ENCODE results near the gene CEP120. TPM values are rescaled to one million over a fixed set of nuclear protein-coding genes. Genes with fewer than 3 reads are reported as not detected.
A peak's percentile ranks its signal among the peaks of the same experiment; 100 is the strongest.
"Not testable (repeated sequence)": the region's sequence is repeated elsewhere in the genome, so short reads cannot be mapped to it uniquely, and the experiment has no call there.

Gene CEP120
- total RNA-seq (39.5 TPM), polyA plus RNA-seq (10.3 TPM)

DNA sequence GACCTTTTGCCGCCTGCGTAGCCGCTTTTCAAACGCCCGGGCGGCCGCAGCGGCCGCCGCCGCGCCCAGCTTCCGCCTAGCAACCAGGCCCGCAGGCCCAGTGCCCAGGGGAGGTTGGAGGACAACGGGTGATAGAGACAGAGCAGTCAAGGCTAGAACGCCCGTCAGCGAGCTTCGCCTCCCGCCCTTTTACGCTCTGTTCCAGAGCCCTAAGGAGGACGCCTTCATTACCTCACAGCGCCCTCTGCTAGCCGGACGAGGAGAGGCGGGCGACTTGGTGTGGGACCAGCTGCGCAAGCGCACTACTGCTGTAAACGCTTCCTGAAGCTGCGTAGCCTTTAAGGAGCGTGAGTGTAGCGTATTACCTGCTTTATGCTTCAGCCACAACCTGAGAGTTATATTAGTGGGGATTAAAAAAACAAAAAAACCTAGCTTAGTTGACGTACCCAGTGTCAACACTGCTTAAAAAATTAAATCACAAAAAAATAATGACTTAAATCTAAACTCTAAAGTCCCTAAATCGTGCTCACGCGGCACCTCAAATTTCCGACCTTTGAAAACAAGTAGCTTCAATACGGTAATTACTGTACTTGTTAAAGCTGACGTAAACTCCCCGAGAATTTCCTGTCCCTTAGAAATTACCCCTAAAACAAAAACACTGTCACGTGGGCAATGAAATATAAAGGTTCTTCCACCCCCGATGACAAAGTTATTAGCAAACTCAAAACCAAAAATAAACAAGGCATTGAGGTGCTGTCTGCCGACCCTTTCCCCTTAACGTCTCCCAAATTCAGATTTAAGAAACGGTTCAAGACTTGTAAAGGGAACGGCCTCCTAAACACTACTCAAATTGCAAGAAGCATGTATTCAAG is at the start of gene CEP120:
Gene CEP120 (minus strand): TSS at position 126 of the 872 bp plus-strand sequence. CDS start 405 bp downstream, outside the sequence.
- Histone ChIP-seq H3K4me1 (ENCODE audit: insufficient read depth) (peaks cover 3% of the 10 kb centered on the region), H3K4me3 (ENCODE audit: low read depth, low read length) (peak within 1 kb of the TSS; percentile 79), H3K27ac (ENCODE audit: low read depth) (peak within 1 kb of the TSS; percentile 85), H3K36me3 (ENCODE audit: insufficient read depth) (no peaks in the 10 kb centered on the region)
- DNase-seq (ENCODE audit: extremely low spot score): peak; percentile 97
- under 1% methylated on average over 47 of the region's 47 CpGs for WGBS

DNA sequence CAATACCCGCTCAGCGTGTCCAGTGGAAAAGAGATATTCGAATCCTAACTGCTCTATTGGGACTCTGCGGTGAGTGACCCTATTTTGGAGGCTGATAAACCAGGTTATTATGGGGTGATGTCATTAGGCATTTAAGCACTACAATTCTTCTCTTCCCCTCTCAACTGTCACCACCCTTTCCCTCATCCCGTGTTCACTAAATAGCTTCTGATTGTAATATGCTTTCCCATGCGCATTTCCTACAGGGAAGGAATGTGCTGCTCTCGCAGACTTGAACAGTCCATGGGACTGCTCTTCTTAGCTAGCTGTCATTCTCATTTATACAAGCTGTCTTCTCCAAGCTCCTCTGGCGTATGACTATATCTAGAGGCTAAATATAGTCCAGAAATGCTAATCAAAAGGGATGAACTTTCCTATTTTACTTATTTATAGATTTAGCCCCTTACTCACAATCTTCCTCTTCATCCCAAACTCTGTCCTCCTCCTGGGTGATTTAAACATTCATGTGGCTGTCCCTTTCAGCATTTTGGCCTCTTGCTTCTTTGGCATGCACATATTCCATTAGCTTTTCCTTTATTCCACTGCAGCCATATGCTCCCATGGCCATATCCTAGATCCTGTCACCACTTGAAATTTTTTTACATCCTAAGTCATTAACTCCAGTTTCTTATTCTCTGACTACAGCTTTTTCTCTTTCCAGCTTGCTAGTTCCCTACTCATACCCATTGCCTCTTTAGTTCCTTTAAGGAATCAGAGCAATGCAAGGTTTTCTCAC is 49.1 kb upstream of the CEP120 start:
- no peaks in the 10 kb centered on the region for H3K4me1 ChIP-seq (ENCODE audit: insufficient read depth)
- no peak overlapping the region for H3K4me3 ChIP-seq (ENCODE audit: low read depth, low read length)
- H3K36me3 ChIP-seq (ENCODE audit: insufficient read depth): no peaks in the 10 kb centered on the region
- 81% methylated on average over 8 of the region's 8 CpGs for WGBS
- DNase-seq (ENCODE audit: extremely low spot score): no peak
- no peak overlapping the region for H3K27ac ChIP-seq (ENCODE audit: low read depth)

DNA sequence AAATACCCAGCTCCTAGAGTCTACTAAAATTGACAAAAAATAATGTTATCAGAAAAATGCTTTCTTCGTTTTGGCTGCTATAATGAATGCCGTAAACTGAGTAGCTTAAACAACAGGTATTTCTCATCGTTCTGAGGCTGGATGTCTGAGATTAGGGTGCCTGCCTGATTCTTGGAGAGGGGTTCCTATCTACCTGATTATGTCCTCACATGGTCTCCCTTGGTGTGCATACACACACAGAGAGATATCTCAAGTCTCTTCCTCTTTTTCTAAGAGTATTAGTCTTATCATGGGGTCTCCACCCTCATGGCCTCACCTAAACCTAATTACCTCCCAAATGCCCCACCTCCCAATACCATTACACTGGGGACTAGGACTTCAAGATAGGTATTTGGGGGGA is 48.2 kb upstream of the CEP120 start:
- no peak for DNase-seq (ENCODE audit: extremely low spot score)
- 90% methylated on average over 3 of the region's 3 CpGs for WGBS
- Histone ChIP-seq H3K36me3 (ENCODE audit: insufficient read depth) (no peaks in the 10 kb centered on the region), H3K27ac (ENCODE audit: low read depth) (no peak overlapping the region), H3K4me3 (ENCODE audit: low read depth, low read length) (no peak overlapping the region), H3K4me1 (ENCODE audit: insufficient read depth) (no peaks in the 10 kb centered on the region)

- DNase-seq (ENCODE audit: extremely low spot score); H3K27ac ChIP-seq (ENCODE audit: low read depth); H3K4me3 ChIP-seq (ENCODE audit: low read depth, low read length); H3K4me1 ChIP-seq (ENCODE audit: insufficient read depth); H3K36me3 ChIP-seq (ENCODE audit: insufficient read depth): not testable (repeated sequence)
- 98% methylated on average over 1 of the region's 1 CpG for WGBS
Observed at GRCh38 chr5:123466839-123467238, 43.6 kb upstream of the CEP120 start.

- Histone ChIP-seq H3K4me3 (ENCODE audit: low read depth, low read length) (no peak overlapping the region), H3K4me1 (ENCODE audit: insufficient read depth) (no peaks in the 10 kb centered on the region)
- WGBS: 50% methylated on average over 2 of the region's 2 CpGs
Observed at GRCh38 chr5:123460296-123460729, 37.1 kb upstream of the CEP120 start.

DNA sequence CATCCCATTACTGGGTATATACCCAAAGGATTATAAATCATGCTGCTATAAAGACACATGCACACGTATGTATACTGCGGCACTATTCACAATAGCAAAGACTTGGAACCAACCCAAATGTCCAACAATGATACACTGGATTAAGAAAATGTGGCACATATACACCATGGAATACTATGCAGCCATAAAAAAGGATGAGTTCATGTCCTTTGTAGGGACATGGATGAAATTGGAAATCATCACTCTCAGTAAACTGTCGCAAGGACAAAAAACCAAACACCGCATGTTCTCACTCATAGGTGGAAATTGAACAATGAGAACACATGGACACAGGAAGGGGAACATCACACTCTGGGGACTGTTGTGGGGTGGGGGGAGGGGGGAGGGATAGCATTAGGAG is 35.8 kb upstream of the CEP120 start:
- WGBS: 80% methylated on average over 4 of the region's 4 CpGs
- not testable (repeated sequence) for H3K4me3 ChIP-seq (ENCODE audit: low read depth, low read length); H3K4me1 ChIP-seq (ENCODE audit: insufficient read depth); DNase-seq (ENCODE audit: extremely low spot score); H3K36me3 ChIP-seq (ENCODE audit: insufficient read depth); H3K27ac ChIP-seq (ENCODE audit: low read depth)

More at GRCh38 chr5:123460296-123460729, 37.1 kb upstream of the CEP120 start:
- Histone ChIP-seq H3K27ac (ENCODE audit: low read depth) (no peak overlapping the region), H3K36me3 (ENCODE audit: insufficient read depth) (no peaks in the 10 kb centered on the region)
- DNase-seq (ENCODE audit: extremely low spot score): no peak

- no peaks in the 10 kb centered on the region for H3K4me1 ChIP-seq (ENCODE audit: insufficient read depth)
- H3K4me3 ChIP-seq (ENCODE audit: low read depth, low read length): no peak overlapping the region
- no peak for DNase-seq (ENCODE audit: extremely low spot score)
- H3K27ac ChIP-seq (ENCODE audit: low read depth): no peak overlapping the region
- WGBS: 75% methylated on average over 1 of the region's 1 CpG
- H3K36me3 ChIP-seq (ENCODE audit: insufficient read depth): no peaks in the 10 kb centered on the region
Observed at GRCh38 chr5:123456242-123456641, 33.0 kb upstream of the CEP120 start.

DNA sequence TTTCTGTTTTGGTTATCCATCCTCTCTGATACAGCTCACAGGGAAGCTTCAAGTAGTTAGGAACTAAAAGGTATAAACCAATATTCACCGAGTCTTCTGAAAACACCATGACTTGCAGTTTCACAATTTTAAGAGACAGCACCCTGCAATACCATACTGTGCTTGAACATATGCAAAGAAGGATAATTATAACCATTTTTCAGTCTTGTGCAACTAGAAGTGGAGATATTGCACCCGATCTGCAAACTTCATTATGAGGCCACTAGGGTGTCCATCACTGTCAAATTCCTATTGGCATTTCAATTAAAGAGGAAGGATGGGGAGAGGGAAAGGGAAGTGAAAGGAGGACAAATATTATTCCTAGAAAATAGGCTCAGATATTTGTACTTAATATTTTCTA is 32.4 kb upstream of the CEP120 start:
- H3K27ac ChIP-seq (ENCODE audit: low read depth): no peak overlapping the region
- H3K36me3 ChIP-seq (ENCODE audit: insufficient read depth): no peaks in the 10 kb centered on the region
- WGBS: 83% methylated on average over 2 of the region's 2 CpGs
- H3K4me3 ChIP-seq (ENCODE audit: low read depth, low read length): no peak overlapping the region
- H3K4me1 ChIP-seq (ENCODE audit: insufficient read depth): no peaks in the 10 kb centered on the region
- no peak for DNase-seq (ENCODE audit: extremely low spot score)

- DNase-seq (ENCODE audit: extremely low spot score): no peak
- 43% methylated on average over 3 of the region's 3 CpGs for WGBS
- Histone ChIP-seq H3K36me3 (ENCODE audit: insufficient read depth) (no peaks in the 10 kb centered on the region), H3K4me1 (ENCODE audit: insufficient read depth) (no peaks in the 10 kb centered on the region), H3K4me3 (ENCODE audit: low read depth, low read length) (no peak overlapping the region), H3K27ac (ENCODE audit: low read depth) (no peak overlapping the region)
Observed at GRCh38 chr5:123455095-123455494, 31.9 kb upstream of the CEP120 start.

DNA sequence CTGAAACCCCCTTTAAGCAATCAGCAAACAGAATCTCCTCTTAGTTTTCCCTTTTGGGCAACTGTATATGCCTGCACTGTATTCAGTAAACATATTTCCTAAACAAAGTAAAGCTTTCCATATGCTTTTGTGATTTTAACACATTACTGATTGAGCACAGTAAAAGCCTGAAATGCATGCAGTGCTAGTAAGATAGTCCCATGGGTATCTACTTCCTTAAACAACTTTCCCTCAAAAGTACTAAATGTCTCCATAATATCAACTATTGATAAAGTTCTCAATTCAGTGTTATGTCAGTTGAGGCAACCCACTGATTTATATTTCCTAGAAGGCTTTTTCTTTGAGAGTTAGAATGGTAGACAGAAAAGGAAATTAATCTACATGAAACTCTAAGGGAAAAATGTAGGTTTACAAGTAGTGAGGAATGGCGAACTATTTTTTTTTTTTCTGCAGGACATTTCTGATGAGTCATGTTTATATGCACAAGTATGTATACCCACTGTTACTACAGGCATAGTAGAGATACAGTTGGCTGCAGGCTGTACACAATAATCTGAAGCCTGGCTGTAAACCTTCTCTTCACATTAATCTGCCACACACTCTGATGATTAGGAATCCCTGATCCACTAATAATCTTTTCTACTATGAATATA is 31.2 kb upstream of the CEP120 start:
- Histone ChIP-seq H3K36me3 (ENCODE audit: insufficient read depth) (no peaks in the 10 kb centered on the region), H3K27ac (ENCODE audit: low read depth) (no peak overlapping the region), H3K4me1 (ENCODE audit: insufficient read depth) (no peaks in the 10 kb centered on the region), H3K4me3 (ENCODE audit: low read depth, low read length) (no peak overlapping the region)
- WGBS: 36% methylated on average over 1 of the region's 1 CpG
- DNase-seq (ENCODE audit: extremely low spot score): no peak

DNA sequence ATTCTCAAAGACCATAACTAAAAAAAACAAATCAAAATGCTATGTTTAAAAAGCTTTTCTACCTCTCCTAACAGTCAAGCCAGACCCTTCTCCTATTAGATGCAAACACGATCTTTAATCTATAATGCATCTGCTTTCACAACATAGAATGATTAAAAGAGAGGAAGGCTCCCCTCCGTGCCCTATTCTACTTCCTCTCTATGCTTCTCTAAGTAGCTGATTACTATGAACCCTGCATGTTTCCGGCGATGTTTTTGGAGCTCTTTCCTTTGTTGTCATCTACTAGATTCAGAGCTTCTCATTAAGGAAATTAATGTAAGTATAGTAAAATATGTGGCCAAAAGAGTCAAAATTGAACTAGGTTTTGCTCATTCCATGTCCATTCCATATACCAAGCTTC is 29.2 kb upstream of the CEP120 start:
- Histone ChIP-seq H3K4me3 (ENCODE audit: low read depth, low read length) (no peak overlapping the region), H3K27ac (ENCODE audit: low read depth) (no peak overlapping the region), H3K4me1 (ENCODE audit: insufficient read depth) (no peaks in the 10 kb centered on the region), H3K36me3 (ENCODE audit: insufficient read depth) (no peaks in the 10 kb centered on the region)
- 81% methylated on average over 4 of the region's 4 CpGs for WGBS
- no peak for DNase-seq (ENCODE audit: extremely low spot score)

GRCh38 chr5:123451047-123451446 is 27.8 kb upstream of the CEP120 start:
- H3K27ac ChIP-seq (ENCODE audit: low read depth): no peak overlapping the region
- no peak overlapping the region for H3K4me3 ChIP-seq (ENCODE audit: low read depth, low read length)
- no peaks in the 10 kb centered on the region for H3K36me3 ChIP-seq (ENCODE audit: insufficient read depth)
- 83% methylated on average over 3 of the region's 3 CpGs for WGBS
- DNase-seq (ENCODE audit: extremely low spot score): no peak
- H3K4me1 ChIP-seq (ENCODE audit: insufficient read depth): no peaks in the 10 kb centered on the region

GRCh38 chr5:123450640-123451039 is 27.4 kb upstream of the CEP120 start:
- H3K27ac ChIP-seq (ENCODE audit: low read depth): no peak overlapping the region
- H3K4me1 ChIP-seq (ENCODE audit: insufficient read depth): no peaks in the 10 kb centered on the region
- no peaks in the 10 kb centered on the region for H3K36me3 ChIP-seq (ENCODE audit: insufficient read depth)
- peak; percentile 64 for DNase-seq (ENCODE audit: extremely low spot score)
- H3K4me3 ChIP-seq (ENCODE audit: low read depth, low read length): no peak overlapping the region

Data from urinary bladder (tissue), 4 donors.